Liver (tissue), 3 donors: ENCODE data around the gene AVPR1B.

Experiments
- GABPA ChIP-seq, 2 donors: IDR thresholded peaks in 1 of 2; conservative IDR thresholded peaks in 1 of 2; 2 replicates each; pipeline ENCODE4 v1.6.1; 2016; ENCODE audit warnings: antibody characterized with exemption in 2 of 2, mild to moderate bottlenecking in 1 of 2, moderate library complexity in 1 of 2
- TF ChIP-seq, protein P1 (sequence below): fragments of 150-350 bp; IDR thresholded peaks from 2 replicates; pipeline ENCODE4 v1.5.1; 2017; ENCODE audit warnings: improper control_type of control experiment, low read depth, low read length; ENCODE audit not compliant: missing input control
- TF ChIP-seq, protein P2 (sequence below): IDR thresholded peaks from 2 replicates; pipeline ENCODE4 v1.6.1; 2016; ENCODE audit warnings: antibody characterized with exemption
- donor health status: healthy.
- donor health status: healthy.

GRCh38 chr1:206070627-206071304, 46.4 kb downstream of the AVPR1B start:
- TF ChIP-seq, protein P1, sequence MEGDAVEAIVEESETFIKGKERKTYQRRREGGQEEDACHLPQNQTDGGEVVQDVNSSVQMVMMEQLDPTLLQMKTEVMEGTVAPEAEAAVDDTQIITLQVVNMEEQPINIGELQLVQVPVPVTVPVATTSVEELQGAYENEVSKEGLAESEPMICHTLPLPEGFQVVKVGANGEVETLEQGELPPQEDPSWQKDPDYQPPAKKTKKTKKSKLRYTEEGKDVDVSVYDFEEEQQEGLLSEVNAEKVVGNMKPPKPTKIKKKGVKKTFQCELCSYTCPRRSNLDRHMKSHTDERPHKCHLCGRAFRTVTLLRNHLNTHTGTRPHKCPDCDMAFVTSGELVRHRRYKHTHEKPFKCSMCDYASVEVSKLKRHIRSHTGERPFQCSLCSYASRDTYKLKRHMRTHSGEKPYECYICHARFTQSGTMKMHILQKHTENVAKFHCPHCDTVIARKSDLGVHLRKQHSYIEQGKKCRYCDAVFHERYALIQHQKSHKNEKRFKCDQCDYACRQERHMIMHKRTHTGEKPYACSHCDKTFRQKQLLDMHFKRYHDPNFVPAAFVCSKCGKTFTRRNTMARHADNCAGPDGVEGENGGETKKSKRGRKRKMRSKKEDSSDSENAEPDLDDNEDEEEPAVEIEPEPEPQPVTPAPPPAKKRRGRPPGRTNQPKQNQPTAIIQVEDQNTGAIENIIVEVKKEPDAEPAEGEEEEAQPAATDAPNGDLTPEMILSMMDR = no peak
- TF ChIP-seq GABPA (IDR thresholded peaks at IDR 0.05 in 1 of 2, conservative IDR thresholded peaks at IDR 0.05 in 1 of 2) = no peak
- TF ChIP-seq, protein P2, sequence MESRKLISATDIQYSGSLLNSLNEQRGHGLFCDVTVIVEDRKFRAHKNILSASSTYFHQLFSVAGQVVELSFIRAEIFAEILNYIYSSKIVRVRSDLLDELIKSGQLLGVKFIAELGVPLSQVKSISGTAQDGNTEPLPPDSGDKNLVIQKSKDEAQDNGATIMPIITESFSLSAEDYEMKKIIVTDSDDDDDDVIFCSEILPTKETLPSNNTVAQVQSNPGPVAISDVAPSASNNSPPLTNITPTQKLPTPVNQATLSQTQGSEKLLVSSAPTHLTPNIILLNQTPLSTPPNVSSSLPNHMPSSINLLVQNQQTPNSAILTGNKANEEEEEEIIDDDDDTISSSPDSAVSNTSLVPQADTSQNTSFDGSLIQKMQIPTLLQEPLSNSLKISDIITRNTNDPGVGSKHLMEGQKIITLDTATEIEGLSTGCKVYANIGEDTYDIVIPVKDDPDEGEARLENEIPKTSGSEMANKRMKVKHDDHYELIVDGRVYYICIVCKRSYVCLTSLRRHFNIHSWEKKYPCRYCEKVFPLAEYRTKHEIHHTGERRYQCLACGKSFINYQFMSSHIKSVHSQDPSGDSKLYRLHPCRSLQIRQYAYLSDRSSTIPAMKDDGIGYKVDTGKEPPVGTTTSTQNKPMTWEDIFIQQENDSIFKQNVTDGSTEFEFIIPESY = no peak
